HCT116 (cell line): ENCODE measurements around the gene ATG101. TPM values are rescaled to one million over a fixed set of nuclear protein-coding genes. Genes with fewer than 3 reads are reported as not detected.

Source experiments
- ATAC-seq: fragments of 200-7000 bp; cut with Tn5 transposase; 2 replicates; pipeline ENCODE4 v1.9.1; 2020; ENCODE audit warnings: mild to moderate bottlenecking, moderate library complexity
- BruUV-seq: library from RNA; stranded (reverse); fragments of 400-500 nt; replicated peaks from 2 replicates; lab custom pipeline; 2021; lab: Mats Ljungman, UMichigan
- CTCF ChIA-PET: fragments of 300-600 bp; sonication (Branson Sonifier 250); formaldehyde crosslinking; loops from one replicate; lab custom pipeline; 2021; ENCODE audit warnings: antibody characterized with exemption; lab: Charles Lee
- POLR2A ChIA-PET: fragments of 300-600, 350-600 bp; sonication (Branson Sonifier 250); formaldehyde crosslinking; loops from one replicate; lab custom pipeline; 2021; ENCODE audit warnings: antibody characterized with exemption; lab: Charles Lee
- RAD21 ChIA-PET, 2 experiments: fragments of 300-600 bp; sonication (Branson Sonifier 250); formaldehyde crosslinking; loops; one replicate each; lab custom pipeline; 2023; ENCODE audit warnings: low total read pairs in 2 of 2; ENCODE audit not compliant: uncharacterized antibody in 2 of 2, unreplicated experiment in 2 of 2, low non-redundant PET in 1 of 2; lab: Charles Lee
- DNase-seq: peaks from one replicate; pipeline ENCODE4 v3.0.0-alpha.2; 2010; ENCODE audit warnings: low read depth, low spot score
- H2AFZ ChIP-seq: fragments of 200-600 bp; shearing (Covaris generic), sonication (generic); 2 replicates; pipeline ENCODE4 v1.6.1; 2017; ENCODE audit warnings: low read depth, mixed run types, mixed read lengths, antibody characterized with exemption, low read length; ENCODE audit not compliant: poor library complexity, severe bottlenecking
- H3K27ac ChIP-seq: 2 replicates; pipeline ENCODE4 v1.5.1; 2012; ENCODE audit warnings: low read depth, low read length
- H3K27me3 ChIP-seq: fragments of 200-600 bp; sonication (generic); 2 replicates; pipeline ENCODE4 v1.6.1; 2016; ENCODE audit warnings: mixed run types, low read length, mixed read lengths; ENCODE audit not compliant: insufficient read depth
- H3K36me3 ChIP-seq, 2 experiments: fragments of 200-500 bp in 1 of 2; fragments of 200-600 bp in 1 of 2; sonication (Bioruptor generic) in 1 of 2; sonication (generic) in 1 of 2; 2 replicates each; pipeline versions ENCODE4 v1.5.1 to v1.6.1; 2014 to 2016; ENCODE audit warnings: low read length in 2 of 2, inconsistent platforms in 1 of 2, mixed read lengths in 1 of 2, mixed run types in 1 of 2; ENCODE audit not compliant: insufficient read depth in 2 of 2, control insufficient read depth in 1 of 2
- H3K4me1 ChIP-seq, 2 experiments: fragments of 200-600 bp in 1 of 2; sonication (generic) in 1 of 2; 2 replicates each; pipeline versions ENCODE4 v1.5.1 to v1.6.1; 2012 to 2017; ENCODE audit warnings: low read length in 2 of 2, inconsistent platforms in 1 of 2, mild to moderate bottlenecking in 1 of 2, mixed read lengths in 1 of 2, mixed run types in 1 of 2, moderate library complexity in 1 of 2; ENCODE audit not compliant: insufficient read depth in 2 of 2, control insufficient read depth in 1 of 2
- H3K4me2 ChIP-seq: fragments of 200-600 bp; sonication (generic); 2 replicates; pipeline ENCODE4 v1.6.1; 2017; ENCODE audit warnings: mixed run types, low read length, mixed read lengths
- H3K4me3 ChIP-seq, 2 experiments: fragments of 200-600 bp in 1 of 2; sonication (generic) in 1 of 2; replicated peaks in 1 of 2; 2 replicates each; pipeline ENCODE4 v1.5.1; 2011 to 2016; ENCODE audit warnings: low read length in 2 of 2, control low read depth in 1 of 2, low read depth in 1 of 2, mild to moderate bottlenecking in 1 of 2, mixed read lengths in 1 of 2, mixed run types in 1 of 2
- H3K79me2 ChIP-seq: fragments of 200-600 bp; sonication (generic); 2 replicates; pipeline ENCODE4 v1.6.1; 2017; ENCODE audit warnings: mild to moderate bottlenecking, mixed run types, low read length, moderate library complexity, mixed read lengths; ENCODE audit not compliant: insufficient read depth
- H3K9ac ChIP-seq: fragments of 200-600 bp; sonication (generic); 2 replicates; pipeline ENCODE4 v1.6.1; 2016; ENCODE audit warnings: low read length, mixed read lengths
- H3K9me2 ChIP-seq: fragments of 200-600 bp; sonication (generic), shearing (Covaris generic); 2 replicates; pipeline ENCODE4 v1.6.1; 2017; ENCODE audit warnings: mixed run types, mild to moderate bottlenecking, moderate library complexity; ENCODE audit not compliant: insufficient read depth
- H3K9me3 ChIP-seq, 2 experiments: fragments of 200-500 bp in 1 of 2; fragments of 200-600 bp in 1 of 2; sonication (Bioruptor generic) in 1 of 2; sonication (generic) in 1 of 2; 2 replicates each; pipeline ENCODE4 v1.6.1; 2014 to 2017; ENCODE audit warnings: low read length in 2 of 2, mixed read lengths in 2 of 2, inconsistent platforms in 1 of 2, low read depth in 1 of 2, mild to moderate bottlenecking in 1 of 2, mixed run types in 1 of 2, moderate library complexity in 1 of 2; ENCODE audit not compliant: control insufficient read depth in 1 of 2, insufficient read depth in 1 of 2
- H4K20me1 ChIP-seq: fragments of 200-600 bp; sonication (generic), shearing (Covaris generic); 2 replicates; pipeline ENCODE4 v1.6.1; 2017; ENCODE audit warnings: mixed run types, mild to moderate bottlenecking, moderate library complexity; ENCODE audit not compliant: insufficient read depth
- CBX3 ChIP-seq: IDR thresholded peaks from 2 replicates; pipeline ENCODE4 v1.6.1; 2012; ENCODE audit warnings: low read depth
- EGR1 ChIP-seq: IDR thresholded peaks from 2 replicates; pipeline ENCODE4 v1.6.1; 2012; ENCODE audit warnings: low read depth
- ELF1 ChIP-seq: IDR thresholded peaks from 2 replicates; pipeline ENCODE4 v1.6.1; 2012; ENCODE audit warnings: low read depth, borderline replicate concordance
- EZH2 ChIP-seq: fragments of 200-600 bp; sonication (generic); IDR thresholded peaks from 2 replicates; pipeline ENCODE4 v1.6.1; 2017; ENCODE audit warnings: antibody characterized with exemption, mixed run types
- EZH2phosphoT487 ChIP-seq: fragments of 200-600 bp; IDR thresholded peaks from 2 replicates; pipeline ENCODE4 v1.6.1; 2018; ENCODE audit warnings: antibody characterized with exemption, borderline replicate concordance
- FOSL1 ChIP-seq: IDR thresholded peaks from 2 replicates; pipeline ENCODE4 v1.6.1; 2012; ENCODE audit warnings: low read depth
- JUND ChIP-seq: IDR thresholded peaks from 2 replicates; pipeline ENCODE4 v1.6.1; 2012
- POLR2AphosphoS5 ChIP-seq: IDR thresholded peaks from 2 replicates; pipeline ENCODE4 v1.6.1; 2011; ENCODE audit warnings: mild to moderate bottlenecking, low read depth, low read length, moderate library complexity
- RAD21 ChIP-seq: IDR thresholded peaks from 2 replicates; pipeline ENCODE4 v1.6.1; 2012; ENCODE audit warnings: low read depth, mild to moderate bottlenecking
- SIN3A ChIP-seq: IDR thresholded peaks from 2 replicates; pipeline ENCODE4 v1.6.1; 2012; ENCODE audit warnings: low read depth
- SP1 ChIP-seq: IDR thresholded peaks from 2 replicates; pipeline ENCODE4 v1.6.1; 2012; ENCODE audit warnings: low read depth
- YY1 ChIP-seq: IDR thresholded peaks from 2 replicates; pipeline ENCODE4 v1.6.1; 2011; ENCODE audit warnings: low read length, low read depth, moderate library complexity, mild to moderate bottlenecking; ENCODE audit not compliant: insufficient replicate concordance; ENCODE audit errors: extremely low read depth
- ZFX ChIP-seq: fragments of 450-650 bp; IDR thresholded peaks from 2 replicates; pipeline ENCODE4 v1.6.1; 2017
- intact Hi-C: fragments of 100-400 bp; cut with micrococcal nuclease; formaldehyde crosslinking; loops from 2 replicates; pipeline ENCODE4 v1.10.0; 2022
- total RNA-seq: library from RNA; stranded (reverse); gene quantifications from one replicate; pipeline ENCODE4 v1.2.1, GENCODE V29; 2021; ENCODE audit not compliant: unreplicated experiment
- TF ChIP-seq, protein P1 (sequence below): IDR thresholded peaks from 2 replicates; pipeline ENCODE4 v1.6.1; 2012
- TF ChIP-seq, protein P2 (sequence below): IDR thresholded peaks from 2 replicates; pipeline ENCODE4 v1.6.1; 2012; ENCODE audit warnings: low read depth
- TF ChIP-seq, protein P3 (sequence below): IDR thresholded peaks from 2 replicates; pipeline ENCODE4 v1.6.1; 2011; ENCODE audit warnings: mild to moderate bottlenecking, low read length, moderate library complexity; ENCODE audit not compliant: insufficient replicate concordance; ENCODE audit errors: extremely low read depth
- TF ChIP-seq, protein P4 (sequence below): IDR thresholded peaks from 2 replicates; pipeline ENCODE4 v1.6.1; 2012

ATG101 gene
- total RNA-seq, 1 experiment from 2014 or later, result 49.2 TPM

DNA sequence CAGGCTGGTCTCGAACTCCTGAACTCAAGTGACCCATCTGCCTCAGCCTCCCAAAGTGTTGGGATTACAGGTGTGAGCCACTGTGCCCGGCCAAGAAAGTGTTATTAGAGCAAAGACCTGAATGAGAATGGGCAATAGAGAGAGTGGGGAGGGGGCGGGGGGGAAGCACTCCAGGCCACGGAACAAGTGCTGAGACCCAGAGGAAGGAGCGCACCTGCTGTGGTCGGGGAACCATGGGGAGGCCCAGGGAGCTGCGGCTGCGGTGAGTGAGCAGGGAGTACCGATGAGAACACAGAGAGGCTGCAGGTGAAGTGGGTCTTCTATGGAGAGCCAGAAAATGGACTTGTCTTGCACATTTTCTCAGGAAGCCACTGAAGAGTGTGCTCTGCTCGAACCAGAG, 20.5 kb downstream of the ATG101 start:
- ATAC-seq (no peak), DNase-seq (no peak)
- Histone ChIP-seq H3K27ac (no peak overlapping the region), H3K4me3 (no peak overlapping the region), H3K9me3 (no peaks in the 10 kb centered on the region), H2AFZ (no peak overlapping the region), H3K4me1 (peaks cover 7 to 10% of the 10 kb centered on the region in 2 experiments), H3K4me2 (no peak overlapping the region), H3K9me2 (no peaks in the 10 kb centered on the region), H3K9ac (no peak overlapping the region), H4K20me1 (no peaks in the 10 kb centered on the region), H3K27me3 (peaks cover 27% of the 10 kb centered on the region), H3K79me2 (no peaks in the 10 kb centered on the region), H3K36me3 (no peaks in the 10 kb centered on the region)
- intact Hi-C loops, result no loop called here
- ChIA-PET POLR2A (no interaction called here), RAD21 (no interaction called here), CTCF (no interaction called here)
- no peak for TF ChIP-seq YY1
- TF ChIP-seq SP1, result no peak
- TF ChIP-seq EGR1, result no peak
- TF ChIP-seq, protein P1, sequence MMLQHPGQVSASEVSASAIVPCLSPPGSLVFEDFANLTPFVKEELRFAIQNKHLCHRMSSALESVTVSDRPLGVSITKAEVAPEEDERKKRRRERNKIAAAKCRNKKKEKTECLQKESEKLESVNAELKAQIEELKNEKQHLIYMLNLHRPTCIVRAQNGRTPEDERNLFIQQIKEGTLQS, result no peak
- TF ChIP-seq, protein P2, sequence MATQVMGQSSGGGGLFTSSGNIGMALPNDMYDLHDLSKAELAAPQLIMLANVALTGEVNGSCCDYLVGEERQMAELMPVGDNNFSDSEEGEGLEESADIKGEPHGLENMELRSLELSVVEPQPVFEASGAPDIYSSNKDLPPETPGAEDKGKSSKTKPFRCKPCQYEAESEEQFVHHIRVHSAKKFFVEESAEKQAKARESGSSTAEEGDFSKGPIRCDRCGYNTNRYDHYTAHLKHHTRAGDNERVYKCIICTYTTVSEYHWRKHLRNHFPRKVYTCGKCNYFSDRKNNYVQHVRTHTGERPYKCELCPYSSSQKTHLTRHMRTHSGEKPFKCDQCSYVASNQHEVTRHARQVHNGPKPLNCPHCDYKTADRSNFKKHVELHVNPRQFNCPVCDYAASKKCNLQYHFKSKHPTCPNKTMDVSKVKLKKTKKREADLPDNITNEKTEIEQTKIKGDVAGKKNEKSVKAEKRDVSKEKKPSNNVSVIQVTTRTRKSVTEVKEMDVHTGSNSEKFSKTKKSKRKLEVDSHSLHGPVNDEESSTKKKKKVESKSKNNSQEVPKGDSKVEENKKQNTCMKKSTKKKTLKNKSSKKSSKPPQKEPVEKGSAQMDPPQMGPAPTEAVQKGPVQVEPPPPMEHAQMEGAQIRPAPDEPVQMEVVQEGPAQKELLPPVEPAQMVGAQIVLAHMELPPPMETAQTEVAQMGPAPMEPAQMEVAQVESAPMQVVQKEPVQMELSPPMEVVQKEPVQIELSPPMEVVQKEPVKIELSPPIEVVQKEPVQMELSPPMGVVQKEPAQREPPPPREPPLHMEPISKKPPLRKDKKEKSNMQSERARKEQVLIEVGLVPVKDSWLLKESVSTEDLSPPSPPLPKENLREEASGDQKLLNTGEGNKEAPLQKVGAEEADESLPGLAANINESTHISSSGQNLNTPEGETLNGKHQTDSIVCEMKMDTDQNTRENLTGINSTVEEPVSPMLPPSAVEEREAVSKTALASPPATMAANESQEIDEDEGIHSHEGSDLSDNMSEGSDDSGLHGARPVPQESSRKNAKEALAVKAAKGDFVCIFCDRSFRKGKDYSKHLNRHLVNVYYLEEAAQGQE, result no peak
- TF ChIP-seq RAD21, result no peak
- TF ChIP-seq POLR2AphosphoS5, result no peak
- no peak for TF ChIP-seq EZH2
- no peak for TF ChIP-seq JUND
- TF ChIP-seq ZFX, result no peak
- TF ChIP-seq, protein P3, sequence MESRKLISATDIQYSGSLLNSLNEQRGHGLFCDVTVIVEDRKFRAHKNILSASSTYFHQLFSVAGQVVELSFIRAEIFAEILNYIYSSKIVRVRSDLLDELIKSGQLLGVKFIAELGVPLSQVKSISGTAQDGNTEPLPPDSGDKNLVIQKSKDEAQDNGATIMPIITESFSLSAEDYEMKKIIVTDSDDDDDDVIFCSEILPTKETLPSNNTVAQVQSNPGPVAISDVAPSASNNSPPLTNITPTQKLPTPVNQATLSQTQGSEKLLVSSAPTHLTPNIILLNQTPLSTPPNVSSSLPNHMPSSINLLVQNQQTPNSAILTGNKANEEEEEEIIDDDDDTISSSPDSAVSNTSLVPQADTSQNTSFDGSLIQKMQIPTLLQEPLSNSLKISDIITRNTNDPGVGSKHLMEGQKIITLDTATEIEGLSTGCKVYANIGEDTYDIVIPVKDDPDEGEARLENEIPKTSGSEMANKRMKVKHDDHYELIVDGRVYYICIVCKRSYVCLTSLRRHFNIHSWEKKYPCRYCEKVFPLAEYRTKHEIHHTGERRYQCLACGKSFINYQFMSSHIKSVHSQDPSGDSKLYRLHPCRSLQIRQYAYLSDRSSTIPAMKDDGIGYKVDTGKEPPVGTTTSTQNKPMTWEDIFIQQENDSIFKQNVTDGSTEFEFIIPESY, result no peak
- TF ChIP-seq ELF1, result no peak
- TF ChIP-seq FOSL1, result no peak
- TF ChIP-seq EZH2phosphoT487, result no peak
- no peak for TF ChIP-seq CBX3
- TF ChIP-seq SIN3A, result no peak
- TF ChIP-seq, protein P4, sequence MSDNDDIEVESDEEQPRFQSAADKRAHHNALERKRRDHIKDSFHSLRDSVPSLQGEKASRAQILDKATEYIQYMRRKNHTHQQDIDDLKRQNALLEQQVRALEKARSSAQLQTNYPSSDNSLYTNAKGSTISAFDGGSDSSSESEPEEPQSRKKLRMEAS, result no peak
- BruUV-seq, result no TSS peak
